Measurements from ENCODE around the gene MVD.

Gene MVD

DNA sequence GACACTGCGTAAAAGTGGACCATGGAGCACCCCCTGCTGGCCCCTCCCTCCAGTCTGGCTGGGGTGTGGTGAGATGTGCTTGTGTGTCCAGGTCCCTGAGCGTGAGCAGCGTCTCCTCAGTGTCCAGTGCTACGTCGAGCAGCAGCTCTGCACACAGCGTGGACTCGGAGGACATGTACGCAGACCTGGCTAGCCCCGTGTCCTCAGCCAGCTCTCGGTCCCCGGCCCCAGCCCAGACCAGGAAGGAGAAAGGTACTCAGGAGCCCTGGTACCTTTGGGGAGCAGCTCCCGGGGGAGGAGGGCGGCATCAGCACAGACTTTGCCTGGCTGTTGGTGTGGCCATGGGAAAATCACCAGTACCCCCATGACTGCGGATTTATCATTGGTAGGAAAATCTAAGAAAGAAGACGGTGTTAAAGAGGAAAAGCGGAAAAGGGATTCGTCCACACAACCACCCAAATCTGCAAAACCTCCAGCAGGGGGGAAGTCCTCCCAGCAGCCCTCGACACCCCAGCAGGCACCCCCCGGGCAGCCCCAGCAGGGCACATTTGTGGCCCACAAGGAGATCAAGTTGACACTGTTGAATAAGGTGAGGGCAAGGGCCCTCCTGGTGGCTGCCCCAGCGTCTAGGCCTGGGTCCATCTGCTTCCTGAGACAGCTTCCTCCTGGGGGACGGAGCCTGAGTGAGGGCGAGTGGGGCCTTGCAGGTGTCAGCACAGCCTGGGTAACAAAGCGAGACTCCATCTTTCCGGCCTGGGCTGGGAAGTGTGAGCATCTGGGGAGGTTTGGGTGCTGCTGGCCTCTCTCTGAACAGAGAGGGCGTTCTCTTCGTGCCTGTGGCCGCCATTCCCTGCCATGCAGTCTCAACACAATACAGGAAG is 35.1 kb downstream of the MVD start:
- in situ Hi-C loops (cut with MboI; ENCODE audit: low sequenced_read_pairs), result no loop called here

- in situ Hi-C loops (cut with MboI; ENCODE audit: low sequenced_read_pairs), result no loop called here
These were observed 36.2 kb downstream of the MVD start for GRCh38 chr16:88626646-88627045.

GRCh38 chr16:88624977-88625576 is 37.8 kb downstream of the MVD start:
- in situ Hi-C loops (cut with MboI; ENCODE audit: low sequenced_read_pairs), result no loop called here

DNA sequence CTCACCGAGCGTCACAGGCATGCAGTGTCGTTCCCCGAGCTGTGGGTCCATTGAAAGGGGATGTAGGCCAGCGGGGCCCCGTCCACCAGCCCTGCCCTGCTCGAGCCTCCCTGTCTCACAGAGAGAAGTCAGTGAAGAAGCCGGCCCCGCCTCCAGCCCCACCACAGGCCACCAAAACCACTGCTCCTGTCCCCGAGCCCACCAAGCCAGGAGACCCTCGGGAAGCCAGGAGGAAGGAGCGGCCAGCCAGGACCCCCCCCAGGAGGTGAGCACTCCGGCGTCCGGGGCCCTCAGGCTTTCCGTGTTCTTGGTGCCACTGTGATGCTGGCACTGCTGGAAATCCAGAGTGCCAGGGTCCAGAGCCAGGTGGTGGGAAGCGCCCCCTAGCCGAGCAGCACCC is 38.4 kb downstream of the MVD start:
- in situ Hi-C loops (cut with MboI; ENCODE audit: low sequenced_read_pairs), result no loop called here

DNA sequence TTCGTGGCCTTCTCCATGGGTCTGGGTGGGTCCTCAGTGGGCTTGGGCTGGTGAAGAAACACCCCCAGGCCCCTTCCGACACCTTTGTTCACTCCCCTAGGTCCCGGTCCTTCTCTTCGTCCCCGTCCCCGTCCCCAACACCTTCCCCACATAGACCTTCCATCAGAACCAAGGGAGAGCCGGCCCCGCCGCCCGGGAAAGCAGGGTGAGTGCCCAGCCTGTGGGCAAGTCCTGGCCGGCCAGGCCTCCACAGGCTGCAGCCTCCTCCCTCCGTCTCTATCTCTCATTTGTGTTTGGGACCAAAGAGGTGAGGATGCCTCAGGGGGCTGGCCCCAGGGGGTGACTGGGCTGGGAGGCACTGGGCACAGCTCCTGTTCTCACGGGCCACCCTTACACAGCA is 39.0 kb downstream of the MVD start:
- in situ Hi-C loops (cut with MboI; ENCODE audit: low sequenced_read_pairs), result no loop called here

DNA sequence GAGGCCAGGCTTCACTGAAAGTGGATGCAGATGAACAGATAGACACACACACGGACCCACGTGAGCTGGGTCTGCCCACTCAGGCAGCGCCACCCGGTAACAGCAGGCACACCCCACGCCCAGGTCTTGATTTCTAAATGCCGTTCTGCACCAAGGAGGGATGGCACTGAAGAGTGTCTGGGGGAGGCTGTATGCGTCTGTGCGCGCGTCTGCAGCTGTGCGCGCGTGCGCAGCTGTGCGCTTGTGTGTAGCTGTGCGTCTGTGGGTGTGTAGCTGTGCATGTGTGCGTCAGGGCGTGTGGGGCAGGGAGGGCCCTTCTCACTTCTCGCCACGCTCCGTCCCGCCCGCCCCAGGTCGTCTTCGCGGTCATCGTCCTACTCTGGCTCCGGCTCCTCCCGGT is 40.0 kb downstream of the MVD start:
- in situ Hi-C loops (cut with MboI; ENCODE audit: low sequenced_read_pairs), result no loop called here

DNA sequence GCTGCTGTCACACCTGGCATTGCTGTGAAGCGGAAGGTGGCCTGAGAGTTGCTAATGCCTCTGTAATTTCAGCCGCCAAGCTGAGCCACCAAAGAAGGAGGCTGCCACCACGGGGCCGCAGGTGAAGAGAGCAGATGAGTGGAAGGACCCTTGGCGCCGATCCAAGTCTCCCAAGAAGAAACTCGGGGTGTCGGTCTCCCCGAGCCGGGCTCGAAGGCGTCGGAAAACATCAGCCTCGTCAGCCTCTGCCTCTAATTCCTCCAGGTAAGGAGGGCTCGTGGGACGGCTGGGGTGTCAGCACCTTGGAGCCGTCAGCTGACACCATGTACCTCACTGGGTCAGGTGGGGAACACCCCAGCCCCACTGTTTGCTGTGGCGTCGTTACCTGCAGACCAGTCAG is 40.8 kb downstream of the MVD start:
- in situ Hi-C loops (cut with MboI; ENCODE audit: low sequenced_read_pairs), result no loop called here

DNA sequence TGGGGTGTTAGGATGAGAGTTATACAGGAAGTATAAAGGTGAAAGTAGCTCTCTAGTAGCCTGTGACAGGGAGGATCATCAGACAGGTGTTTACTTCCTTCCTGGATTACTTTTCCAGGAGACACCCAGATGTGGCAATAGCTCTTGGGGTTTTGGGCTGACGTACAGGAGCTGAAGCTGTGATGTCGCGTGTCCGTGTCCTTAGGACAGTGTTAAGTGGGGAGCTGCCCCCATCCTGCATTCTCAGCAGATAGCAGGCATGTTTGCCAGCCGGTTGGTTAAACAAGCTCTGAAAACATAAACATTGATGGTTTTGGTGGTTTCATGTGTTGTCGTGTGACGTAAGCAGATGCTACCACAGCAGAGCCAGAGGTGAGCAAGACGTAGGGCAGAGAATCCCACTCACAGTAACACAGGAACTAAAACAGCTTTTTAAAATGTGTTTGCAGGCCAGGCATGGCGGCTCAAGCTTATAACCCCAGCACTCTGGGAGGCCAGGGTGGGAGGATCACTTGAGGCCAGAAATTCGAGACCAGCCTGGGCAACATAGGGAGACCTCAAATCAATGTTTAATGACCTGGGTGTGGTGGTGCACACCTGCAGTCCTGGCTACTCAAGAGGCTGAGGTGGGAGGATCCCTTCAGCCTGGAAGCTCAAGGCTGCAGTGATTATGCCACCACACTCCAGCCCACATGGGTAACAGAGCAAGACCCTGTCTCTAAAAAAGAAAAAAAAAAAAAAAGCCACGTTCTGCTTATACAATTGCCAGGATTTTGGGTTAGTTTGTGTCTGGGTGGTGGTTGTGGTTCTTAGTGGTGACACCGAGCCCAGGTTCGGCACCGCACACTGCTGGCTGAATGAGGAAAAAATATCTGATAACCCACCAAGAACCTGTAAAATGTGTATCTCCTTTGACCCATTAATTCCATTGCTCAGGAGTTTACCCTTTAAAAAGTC is 42.8 kb downstream of the MVD start:
- in situ Hi-C loops (cut with MboI; ENCODE audit: low sequenced_read_pairs), result no loop called here

- in situ Hi-C loops (cut with MboI; ENCODE audit: low sequenced_read_pairs), result no loop called here
These were observed 43.8 kb downstream of the MVD start for GRCh38 chr16:88618956-88619667.

DNA sequence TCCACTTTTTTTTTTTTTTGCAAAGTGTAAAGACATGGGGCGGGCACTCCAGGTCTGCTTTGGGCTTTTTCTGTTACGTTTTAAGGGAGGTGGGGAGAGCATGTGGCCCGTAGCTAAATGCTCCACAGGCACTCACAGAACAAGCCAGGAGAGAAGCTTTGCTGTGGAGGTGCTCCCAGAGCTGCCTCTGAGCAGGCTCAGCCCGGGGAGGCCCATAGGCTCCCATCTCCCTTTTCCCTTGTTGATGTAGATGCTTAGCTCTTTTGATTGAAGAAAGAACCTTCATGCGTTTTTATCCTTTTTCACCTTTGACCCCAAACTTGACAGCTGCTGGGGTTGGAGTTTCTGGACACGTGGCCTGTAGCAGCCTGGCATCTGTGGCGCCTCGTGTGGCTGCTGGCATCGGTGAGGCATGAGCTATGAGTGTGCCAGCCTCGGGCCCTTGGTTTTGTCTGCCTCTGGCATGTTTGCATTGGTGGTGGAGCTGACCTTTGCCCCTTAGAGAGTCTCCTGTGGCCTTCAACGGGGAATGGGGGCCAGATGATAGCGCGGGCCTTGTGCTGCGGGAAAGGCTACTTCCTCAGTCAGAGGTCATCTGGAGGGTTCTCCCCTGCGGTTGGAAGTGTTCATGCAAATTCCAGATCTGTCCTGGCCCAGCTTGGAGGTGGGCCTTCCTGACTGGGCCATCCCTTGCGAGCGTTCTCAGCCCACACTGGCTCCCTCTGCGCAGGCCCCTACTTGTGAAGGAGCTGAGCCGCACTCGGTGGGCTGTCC is 44.5 kb downstream of the MVD start:
- in situ Hi-C loops (cut with MboI; ENCODE audit: low sequenced_read_pairs), result no loop called here

DNA sequence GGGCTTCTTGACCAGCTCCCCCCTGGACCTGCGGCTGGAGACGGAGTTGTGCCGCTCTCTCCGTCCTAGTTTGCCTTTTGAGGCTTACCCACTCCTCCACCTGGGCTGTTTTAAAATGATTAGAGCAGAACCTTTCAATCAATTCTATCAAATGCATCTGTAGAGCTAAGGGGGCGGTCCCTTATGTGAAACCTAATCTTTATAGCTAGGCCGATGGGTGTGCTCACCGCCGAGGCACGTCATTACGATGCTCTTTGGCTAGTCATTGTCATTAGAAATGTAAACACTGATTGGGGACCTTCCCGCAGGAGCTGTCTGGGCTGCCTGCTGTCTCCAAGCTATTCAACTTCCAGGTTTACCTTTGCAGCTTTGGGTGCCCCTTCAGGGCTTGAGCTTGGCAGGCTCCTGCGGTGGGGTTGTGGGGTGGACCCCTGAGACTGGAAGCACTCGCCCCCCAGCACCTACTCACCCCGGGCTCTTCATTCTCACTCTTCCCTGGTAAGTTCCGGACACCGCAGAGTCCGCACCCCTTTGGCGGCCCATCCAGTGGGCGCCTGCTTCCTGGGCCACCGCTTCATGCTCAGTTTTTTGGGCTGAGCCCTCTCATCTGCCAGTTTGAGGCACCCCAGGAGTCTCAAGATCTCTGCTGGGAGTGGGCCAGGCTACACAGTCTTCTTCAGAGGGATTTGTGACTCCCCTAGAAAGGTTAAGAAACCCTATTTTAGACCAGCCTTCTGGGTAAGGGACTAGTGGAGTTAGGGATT is 45.4 kb downstream of the MVD start:
- in situ Hi-C loops (cut with MboI; ENCODE audit: low sequenced_read_pairs), result no loop called here

- in situ Hi-C loops (cut with MboI; ENCODE audit: low sequenced_read_pairs), result no loop called here
These were observed 46.2 kb downstream of the MVD start for GRCh38 chr16:88616736-88617135.

DNA sequence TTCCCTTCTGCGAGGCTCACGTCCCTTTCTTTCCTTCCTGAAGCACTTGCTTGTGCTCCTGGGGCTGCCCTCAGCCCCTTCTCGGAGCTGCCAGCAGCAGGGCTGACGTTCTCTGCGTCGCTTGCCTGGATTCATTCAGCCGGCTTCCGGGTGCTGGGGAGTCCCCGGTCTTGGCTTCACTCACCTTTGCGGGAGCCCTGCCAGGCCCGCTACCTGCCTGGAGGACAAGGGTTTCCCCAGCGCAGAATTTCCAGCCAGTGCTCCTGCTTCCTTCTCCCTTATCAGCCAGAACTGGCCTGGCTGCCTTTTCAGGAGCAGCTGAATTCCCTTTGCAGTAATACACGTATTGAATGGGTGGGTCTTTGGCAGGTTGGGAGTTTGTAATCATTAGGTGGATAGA is 46.6 kb downstream of the MVD start:
- in situ Hi-C loops (cut with MboI; ENCODE audit: low sequenced_read_pairs), result no loop called here

DNA sequence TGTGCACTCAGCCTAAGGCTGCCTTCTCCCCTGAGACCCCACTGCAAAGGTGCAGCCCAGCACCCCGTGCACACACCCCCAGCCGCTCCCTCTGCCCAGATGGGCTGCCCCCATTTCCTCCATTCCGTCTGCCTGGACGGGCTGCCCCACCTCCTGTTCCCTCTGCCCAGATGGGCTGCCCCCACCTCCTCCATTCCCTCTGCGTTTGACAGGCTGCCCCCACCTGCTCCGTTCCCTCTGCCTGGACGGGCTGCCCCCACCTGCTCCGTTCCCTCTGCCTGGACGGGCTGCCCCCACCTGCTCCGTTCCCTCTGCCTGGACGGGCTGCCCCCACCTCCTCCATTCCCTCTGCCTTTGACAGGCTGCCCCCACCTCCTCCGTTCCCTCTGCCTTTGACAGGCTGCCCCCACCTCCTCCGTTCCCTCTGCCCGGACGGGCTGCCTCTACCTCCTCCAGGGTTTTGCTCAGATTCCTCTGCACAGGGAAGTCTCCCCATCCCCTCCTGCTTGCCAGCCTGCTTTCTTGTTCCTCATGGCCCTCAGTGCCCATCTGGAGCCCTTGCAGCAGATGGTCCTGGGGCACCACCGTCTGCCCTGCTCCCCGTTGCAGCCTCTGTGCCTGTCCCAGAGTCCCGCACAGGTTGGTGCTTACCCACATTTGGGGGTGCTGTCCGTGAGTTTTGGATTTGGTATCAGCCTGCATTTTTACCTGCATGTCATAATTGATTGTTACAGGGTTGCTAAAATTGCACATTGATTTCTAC is 47.9 kb downstream of the MVD start:
- in situ Hi-C loops (cut with MboI; ENCODE audit: low sequenced_read_pairs), result no loop called here

DNA sequence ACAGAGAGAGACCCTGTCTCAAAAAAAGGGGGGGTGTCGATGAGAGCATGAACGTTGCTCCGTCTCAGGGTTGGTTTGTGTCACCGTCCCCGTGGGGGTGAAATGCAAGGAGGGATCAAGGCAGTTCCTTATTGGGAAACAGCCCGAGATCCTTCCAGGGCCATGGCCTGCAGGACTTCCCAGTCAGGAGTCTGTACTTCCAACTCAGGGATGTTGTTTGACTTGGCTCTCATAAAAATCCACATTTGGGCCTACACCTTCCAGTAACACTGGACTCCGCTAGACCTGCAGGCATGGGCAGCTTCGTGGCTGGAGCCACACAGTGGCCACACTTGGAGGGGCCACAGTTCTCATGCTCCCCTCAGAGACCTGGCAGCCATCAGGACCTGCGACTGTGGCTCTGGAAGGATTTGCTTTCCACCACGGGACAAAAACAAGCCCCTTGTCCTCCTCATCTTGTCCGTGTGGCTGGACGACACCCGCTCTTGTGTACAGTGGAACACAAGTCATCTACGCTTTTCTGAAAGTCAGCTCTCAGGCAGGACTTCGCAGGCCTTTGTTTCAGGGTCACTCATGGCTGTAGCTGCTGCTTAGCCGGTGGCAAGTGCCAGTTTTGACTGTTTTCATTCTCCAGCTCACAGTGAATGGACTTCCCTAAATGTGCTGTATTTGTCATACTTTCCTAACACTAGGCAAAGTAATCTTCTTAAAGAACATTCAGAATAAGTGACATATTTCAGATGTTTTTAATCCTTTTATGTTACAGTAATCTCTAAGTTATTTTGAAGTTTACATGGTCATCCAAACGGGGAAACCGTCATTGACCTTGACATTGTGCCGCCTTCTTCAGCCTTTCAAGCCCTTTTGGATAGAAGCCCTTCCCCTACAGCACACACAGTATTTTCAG is 48.7 kb downstream of the MVD start:
- in situ Hi-C loops (cut with MboI; ENCODE audit: low sequenced_read_pairs), result no loop called here

- in situ Hi-C loops (cut with MboI; ENCODE audit: low sequenced_read_pairs), result no loop called here
These were observed 49.6 kb downstream of the MVD start for GRCh38 chr16:88613293-88613692.

Measured in hTERT RPE-1 (cell line).